A549 treated with DMSO at 1 μM for 4 hours (cell line): ENCODE measurements around the gene EIF6. TPM values are rescaled to one million over a fixed set of nuclear protein-coding genes. Genes with fewer than 3 reads are reported as not detected.

Experiments used
- total RNA-seq: library from RNA; stranded (reverse); fragments of 200-300 nt; extraction: Qiagen RNA extraction; gene quantifications from 5 replicates; pipeline ENCODE4 v1.2.3, GENCODE V29; 2022; ENCODE audit warnings: low read depth

The EIF6 gene
- total RNA-seq, result 362 to 409 TPM (median 372 TPM) in 5 replicates

DNA sequence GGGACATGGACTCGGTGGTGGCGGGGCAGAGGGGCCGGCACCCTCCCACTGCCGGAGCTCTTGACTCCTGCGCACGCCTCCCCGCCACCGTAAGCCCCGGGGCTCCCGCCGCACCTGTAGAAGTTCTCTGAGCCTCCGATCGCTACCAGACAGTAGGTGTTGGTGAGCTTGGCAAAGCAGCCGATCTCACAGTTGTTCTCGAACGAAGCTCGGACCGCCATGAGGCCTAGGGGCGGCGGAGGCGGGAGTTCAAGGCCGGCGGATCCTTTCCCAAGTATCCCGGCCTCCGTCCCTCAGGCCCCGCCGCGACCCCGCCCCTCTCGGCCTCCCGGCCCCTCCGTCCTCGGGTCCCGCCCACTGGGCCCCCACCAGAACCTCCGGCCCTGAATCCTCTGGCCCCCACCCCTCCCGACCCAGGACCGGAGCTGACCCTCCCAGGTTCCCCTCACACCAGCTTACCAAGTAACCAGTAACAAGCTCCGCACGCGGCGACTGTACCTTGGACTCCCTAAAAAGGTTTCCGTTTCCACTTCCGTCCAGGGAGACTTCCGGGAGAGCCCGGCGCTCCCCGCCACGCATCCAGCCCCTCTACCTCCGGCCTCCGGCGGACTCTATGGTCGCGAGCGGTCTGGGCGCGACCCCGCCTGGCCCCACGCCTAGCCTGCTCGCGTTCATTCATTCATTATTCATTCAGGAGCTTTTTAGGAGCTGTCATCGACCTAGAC is at the start of gene EIF6:
Gene EIF6 (minus strand): TSS at position 506 of the 725 bp plus-strand sequence. CDS start 285 bp downstream, at position 221.

DNA sequence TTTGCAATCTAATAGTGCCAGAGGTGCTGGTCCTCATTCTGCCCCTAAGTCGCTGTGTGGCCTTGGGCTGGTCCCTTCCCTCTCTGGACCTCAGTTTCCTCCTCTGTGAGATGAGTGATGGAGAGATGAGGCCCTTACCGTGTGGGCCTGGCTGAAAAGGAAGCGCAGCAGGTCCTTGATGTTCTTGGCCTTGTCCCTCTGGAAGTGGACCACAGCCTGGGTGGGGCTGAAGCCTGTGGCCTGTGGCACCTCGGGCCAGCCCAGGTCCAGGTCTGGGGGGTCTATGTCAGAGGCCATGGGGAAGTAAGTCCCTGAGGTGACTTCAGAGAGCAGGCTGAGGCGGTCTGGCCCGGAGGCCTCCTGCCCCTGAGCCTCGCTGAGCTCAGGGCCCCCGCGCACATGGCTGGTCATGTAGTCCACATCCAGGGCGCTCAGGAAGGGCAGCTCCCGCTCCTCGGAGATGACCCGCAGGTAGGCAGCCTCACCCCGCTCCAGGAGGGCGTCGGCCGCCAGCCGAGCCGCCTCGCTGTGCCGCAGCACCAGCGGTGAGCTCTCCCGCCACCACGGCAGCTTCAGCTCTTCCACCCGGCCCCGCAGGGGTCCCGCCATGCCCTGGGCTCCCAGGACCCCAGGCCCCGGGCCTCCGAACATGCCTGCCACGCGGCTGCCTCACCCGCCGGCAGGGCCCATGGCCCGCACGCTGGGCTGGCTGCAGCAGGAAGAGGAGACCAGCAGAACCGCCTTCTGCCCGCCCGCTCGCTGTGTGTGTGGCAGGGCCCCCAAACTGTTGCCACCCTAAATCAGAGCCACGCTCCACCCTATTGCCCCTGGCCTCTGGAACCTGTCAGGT is 7.3 kb upstream of the EIF6 start, which contains the start of gene FAM83C:
Gene FAM83C (minus strand): TSS at position 772 of the 850 bp plus-strand sequence. CDS start 121 bp downstream, at position 651.

DNA sequence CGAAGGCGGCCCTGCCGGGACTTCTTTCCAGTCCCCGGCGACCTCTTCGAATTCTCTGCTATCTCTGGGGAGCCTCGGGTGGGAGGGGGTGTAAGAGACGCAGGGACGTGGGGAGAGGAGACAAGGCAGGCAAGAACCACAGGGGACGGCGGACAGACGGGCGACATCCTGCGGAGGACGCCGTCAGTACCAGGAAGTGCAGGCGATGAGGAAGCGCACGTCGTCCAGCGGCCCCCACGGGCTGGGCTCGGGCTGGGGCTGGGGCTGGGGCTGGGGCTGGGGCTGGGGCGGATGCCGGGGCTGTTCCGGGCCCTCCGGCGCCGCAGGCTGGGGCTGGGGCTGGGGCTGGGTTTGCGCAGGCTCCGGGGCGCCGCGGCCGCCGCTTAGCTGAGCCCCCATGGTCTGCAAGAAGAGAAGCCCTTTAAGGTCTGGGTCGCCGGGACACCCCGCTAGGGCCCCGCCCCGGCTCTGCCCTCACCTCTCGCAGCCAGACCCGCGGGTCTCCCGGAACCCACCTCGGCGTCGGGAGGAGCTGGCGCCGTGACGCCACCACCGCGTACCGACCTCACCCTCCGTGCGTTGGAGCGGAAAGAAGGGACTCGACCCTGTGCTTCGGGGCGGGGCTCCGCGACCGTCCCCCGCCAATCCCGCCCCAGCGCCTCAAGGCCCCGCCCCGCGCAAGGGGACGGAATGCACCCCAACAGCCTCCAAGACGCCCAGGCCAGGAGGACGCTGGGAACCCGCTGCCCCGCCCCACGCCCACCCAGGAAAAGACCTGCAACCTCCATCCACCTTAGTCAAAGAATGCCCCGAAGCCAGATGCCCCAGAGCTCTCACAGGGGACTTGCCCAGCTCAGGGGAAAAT is 6.8 kb downstream of the EIF6 start, which contains the start of gene MMP24OS:
Gene MMP24OS (minus strand): TSS at position 592 of the 865 bp plus-strand sequence. CDS start 193 bp downstream, at position 399.

Other genes with a start within 250 kb of the EIF6 start
- 46.7 to 61.3 TPM (median 57.9 TPM) in 5 replicates for gene TRPC4AP, start 192.0 kb downstream of the EIF6 start, total RNA-seq
- 47.4 to 49.0 TPM (median 48.2 TPM) in 5 replicates for gene EDEM2, start 137.4 kb downstream of the EIF6 start, total RNA-seq
- 101 to 129 TPM (median 125 TPM) in 5 replicates for gene PROCR, start 112.7 kb downstream of the EIF6 start, total RNA-seq
- 18.1 to 20.7 TPM (median 19.9 TPM) in 5 replicates for gene MMP24, start 58.1 kb downstream of the EIF6 start, total RNA-seq
- 52.7 to 82.4 TPM (median 71.4 TPM) in 5 replicates for gene MMP24OS, start 6.7 kb downstream of the EIF6 start, total RNA-seq
- gene FAM83C, start 7.7 kb upstream of the EIF6 start, total RNA-seq, result 0.02 to 0.06 TPM in 2 of 5 replicates, not detected in the others
- 30.4 to 37.1 TPM (median 35.1 TPM) in 5 replicates for gene UQCC1, start 127.2 kb upstream of the EIF6 start, total RNA-seq
- 0.03 TPM in 1 of 5 replicates, not detected in the others for gene GDF5, start 153.5 kb upstream of the EIF6 start, total RNA-seq
- 23.6 to 33.8 TPM (median 30.0 TPM) in 5 replicates for gene CEP250, start 170.8 kb upstream of the EIF6 start, total RNA-seq
- not detected in 5 replicates for gene C20orf173, start 244.9 kb upstream of the EIF6 start, total RNA-seq